ENCODE measurements around the gene SLC22A14. TPM values are rescaled to one million over a fixed set of nuclear protein-coding genes. Genes with fewer than 3 reads are reported as not detected.

SLC22A14 gene
- polyA plus RNA-seq, 1 donor: 0.13 TPM

GRCh38 chr3:38268522-38268921 is 13.6 kb upstream of the SLC22A14 start:
- Histone ChIP-seq H3K4me3 (ENCODE audit: low read length) (no peak overlapping the region), H3K4me1 (ENCODE audit: control insufficient read depth, insufficient read depth, low read length) (no peaks in the 10 kb centered on the region), H3K27me3 (ENCODE audit: control insufficient read depth, insufficient read depth, low read length) (no peaks in the 10 kb centered on the region), H3K9me3 (ENCODE audit: control insufficient read depth, low read depth, low read length) (no peaks in the 10 kb centered on the region), H3K27ac (ENCODE audit: low read length) (no peak overlapping the region), H3K36me3 (ENCODE audit: control insufficient read depth, insufficient read depth, low read length) (no peaks in the 10 kb centered on the region)
- WGBS (ENCODE audit: insufficient coverage, low lambda C conversion rate): no CpG with 5 or more reads among the region's 1 CpG
- no peak for DNase-seq

- no peaks in the 10 kb centered on the region for H3K4me1 ChIP-seq (ENCODE audit: control insufficient read depth, insufficient read depth, low read length)
- no peaks in the 10 kb centered on the region for H3K9me3 ChIP-seq (ENCODE audit: control insufficient read depth, low read depth, low read length)
- no CpG with 5 or more reads among the region's 3 CpGs for WGBS (ENCODE audit: insufficient coverage, low lambda C conversion rate)
- H3K36me3 ChIP-seq (ENCODE audit: control insufficient read depth, insufficient read depth, low read length): no peaks in the 10 kb centered on the region
- no peak for DNase-seq
- no peak overlapping the region for H3K4me3 ChIP-seq (ENCODE audit: low read length)
- H3K27me3 ChIP-seq (ENCODE audit: control insufficient read depth, insufficient read depth, low read length): no peaks in the 10 kb centered on the region
- no peak overlapping the region for H3K27ac ChIP-seq (ENCODE audit: low read length)
Observed at GRCh38 chr3:38270606-38271005, 11.5 kb upstream of the SLC22A14 start.

DNA sequence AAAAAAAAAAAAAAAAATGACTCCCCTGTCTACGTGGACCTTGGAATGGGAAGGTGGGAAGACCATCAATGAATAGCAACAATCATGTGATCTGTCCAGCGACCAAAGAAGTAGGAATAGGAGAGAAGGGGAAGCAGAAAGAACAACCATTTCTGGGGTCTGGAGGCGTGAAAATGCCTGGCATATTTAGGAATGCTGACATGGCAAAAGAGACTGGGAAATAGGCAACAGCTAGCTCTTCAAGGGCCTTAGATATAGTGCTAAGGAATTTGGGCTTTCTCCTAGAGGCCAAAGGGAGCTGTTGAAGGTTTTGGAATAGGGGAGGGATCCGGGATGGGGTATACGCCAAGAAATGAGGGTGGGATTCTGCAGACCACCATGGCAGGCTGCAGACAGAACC is 10.5 kb upstream of the SLC22A14 start:
- H3K27ac ChIP-seq (ENCODE audit: low read length): no peak overlapping the region
- WGBS (ENCODE audit: insufficient coverage, low lambda C conversion rate): 92% methylated on average over 2 of the region's 5 CpGs
- DNase-seq: no peak
- no peaks in the 10 kb centered on the region for H3K4me1 ChIP-seq (ENCODE audit: control insufficient read depth, insufficient read depth, low read length)
- H3K27me3 ChIP-seq (ENCODE audit: control insufficient read depth, insufficient read depth, low read length): no peaks in the 10 kb centered on the region
- H3K36me3 ChIP-seq (ENCODE audit: control insufficient read depth, insufficient read depth, low read length): no peaks in the 10 kb centered on the region
- H3K9me3 ChIP-seq (ENCODE audit: control insufficient read depth, low read depth, low read length): no peaks in the 10 kb centered on the region
- no peak overlapping the region for H3K4me3 ChIP-seq (ENCODE audit: low read length)

GRCh38 chr3:38274864-38275649 is 7.0 kb upstream of the SLC22A14 start:
- no peaks in the 10 kb centered on the region for H3K36me3 ChIP-seq (ENCODE audit: control insufficient read depth, insufficient read depth, low read length)
- no peaks in the 10 kb centered on the region for H3K27me3 ChIP-seq (ENCODE audit: control insufficient read depth, insufficient read depth, low read length)
- no peaks in the 10 kb centered on the region for H3K4me1 ChIP-seq (ENCODE audit: control insufficient read depth, insufficient read depth, low read length)
- WGBS (ENCODE audit: insufficient coverage, low lambda C conversion rate): no CpG with 5 or more reads among the region's 21 CpGs
- no peak overlapping the region for H3K27ac ChIP-seq (ENCODE audit: low read length)
- no peak overlapping the region for H3K4me3 ChIP-seq (ENCODE audit: low read length)
- no peak for DNase-seq
- H3K9me3 ChIP-seq (ENCODE audit: control insufficient read depth, low read depth, low read length): no peaks in the 10 kb centered on the region

DNA sequence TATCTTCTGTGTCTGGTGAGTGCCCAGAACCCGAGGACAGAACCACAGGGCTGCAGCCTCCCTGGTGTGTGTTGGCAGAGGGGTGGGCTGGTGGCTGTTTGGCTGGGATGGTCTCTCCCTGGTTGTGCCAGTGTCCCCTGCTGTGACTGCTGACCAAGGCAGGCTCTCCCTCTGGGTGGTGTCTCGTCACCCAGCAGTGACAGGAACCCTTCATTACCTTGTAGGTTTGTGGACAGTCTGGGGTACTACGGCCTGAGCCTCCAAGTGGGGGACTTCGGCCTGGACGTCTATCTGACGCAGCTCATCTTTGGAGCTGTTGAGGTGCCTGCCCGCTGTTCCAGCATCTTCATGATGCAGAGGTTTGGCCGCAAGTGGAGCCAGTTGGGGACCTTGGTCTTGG is 6.4 kb upstream of the SLC22A14 start:
- Histone ChIP-seq H3K9me3 (ENCODE audit: control insufficient read depth, low read depth, low read length) (no peaks in the 10 kb centered on the region), H3K4me1 (ENCODE audit: control insufficient read depth, insufficient read depth, low read length) (no peaks in the 10 kb centered on the region), H3K36me3 (ENCODE audit: control insufficient read depth, insufficient read depth, low read length) (no peaks in the 10 kb centered on the region), H3K27ac (ENCODE audit: low read length) (no peak overlapping the region), H3K27me3 (ENCODE audit: control insufficient read depth, insufficient read depth, low read length) (no peaks in the 10 kb centered on the region), H3K4me3 (ENCODE audit: low read length) (no peak overlapping the region)
- DNase-seq: no peak
- 80% methylated on average over 2 of the region's 8 CpGs for WGBS (ENCODE audit: insufficient coverage, low lambda C conversion rate)

DNA sequence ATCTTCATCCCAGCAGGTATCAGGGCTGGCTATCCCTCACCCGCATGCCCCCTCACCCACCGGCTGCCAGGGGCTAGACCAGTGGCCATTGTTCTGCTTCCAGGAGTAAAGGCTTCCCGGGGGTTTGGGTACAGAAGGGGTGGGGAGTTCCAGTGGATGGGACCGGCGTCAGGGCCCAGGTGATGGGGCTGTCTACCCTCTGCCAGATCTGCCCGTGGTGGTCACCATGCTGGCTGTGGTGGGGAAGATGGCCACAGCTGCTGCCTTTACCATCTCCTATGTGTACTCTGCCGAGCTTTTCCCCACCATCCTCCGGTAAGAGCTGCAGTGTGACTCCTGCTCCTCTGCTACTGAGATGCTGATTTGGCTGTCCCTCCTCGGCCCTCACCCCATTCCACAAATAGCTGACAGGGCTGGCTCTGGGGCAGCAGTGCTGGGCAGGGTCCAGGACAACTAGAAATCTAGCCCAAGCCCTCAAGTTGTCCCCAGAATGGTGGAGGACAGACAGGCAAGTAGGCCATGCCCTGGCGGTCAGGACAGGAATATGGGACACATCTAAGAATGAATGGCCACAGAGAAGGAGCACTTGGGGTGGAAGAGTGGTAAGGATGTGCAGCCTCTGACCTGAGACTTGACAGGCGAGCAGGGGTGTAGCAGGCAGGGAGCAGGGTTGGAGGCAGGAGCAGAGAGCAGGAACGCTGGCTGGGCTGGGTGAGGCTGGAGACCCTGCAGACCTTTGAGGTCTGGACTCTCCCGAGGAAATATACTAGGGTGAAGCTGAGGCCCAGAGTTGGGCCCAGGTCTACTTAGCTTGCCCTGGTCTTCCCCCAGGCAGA is 5.8 kb upstream of the SLC22A14 start:
- no peaks in the 10 kb centered on the region for H3K27me3 ChIP-seq (ENCODE audit: control insufficient read depth, insufficient read depth, low read length)
- DNase-seq: no peak
- H3K4me3 ChIP-seq (ENCODE audit: low read length): no peak overlapping the region
- H3K9me3 ChIP-seq (ENCODE audit: control insufficient read depth, low read depth, low read length): no peaks in the 10 kb centered on the region
- no peaks in the 10 kb centered on the region for H3K4me1 ChIP-seq (ENCODE audit: control insufficient read depth, insufficient read depth, low read length)
- H3K27ac ChIP-seq (ENCODE audit: low read length): no peak overlapping the region
- no CpG with 5 or more reads among the region's 13 CpGs for WGBS (ENCODE audit: insufficient coverage, low lambda C conversion rate)
- no peaks in the 10 kb centered on the region for H3K36me3 ChIP-seq (ENCODE audit: control insufficient read depth, insufficient read depth, low read length)

GRCh38 chr3:38276917-38277630 is 5.0 kb upstream of the SLC22A14 start:
- no peaks in the 10 kb centered on the region for H3K27me3 ChIP-seq (ENCODE audit: control insufficient read depth, insufficient read depth, low read length)
- no peak overlapping the region for H3K4me3 ChIP-seq (ENCODE audit: low read length)
- H3K36me3 ChIP-seq (ENCODE audit: control insufficient read depth, insufficient read depth, low read length): no peaks in the 10 kb centered on the region
- no CpG with 5 or more reads among the region's 13 CpGs for WGBS (ENCODE audit: insufficient coverage, low lambda C conversion rate)
- no peak for DNase-seq
- H3K9me3 ChIP-seq (ENCODE audit: control insufficient read depth, low read depth, low read length): no peaks in the 10 kb centered on the region
- H3K4me1 ChIP-seq (ENCODE audit: control insufficient read depth, insufficient read depth, low read length): no peaks in the 10 kb centered on the region
- H3K27ac ChIP-seq (ENCODE audit: low read length): no peak overlapping the region

GRCh38 chr3:38278841-38279240 is 3.3 kb upstream of the SLC22A14 start:
- Histone ChIP-seq H3K36me3 (ENCODE audit: control insufficient read depth, insufficient read depth, low read length) (no peaks in the 10 kb centered on the region), H3K4me1 (ENCODE audit: control insufficient read depth, insufficient read depth, low read length) (no peaks in the 10 kb centered on the region), H3K27ac (ENCODE audit: low read length) (no peak overlapping the region), H3K9me3 (ENCODE audit: control insufficient read depth, low read depth, low read length) (no peaks in the 10 kb centered on the region), H3K4me3 (ENCODE audit: low read length) (no peak overlapping the region), H3K27me3 (ENCODE audit: control insufficient read depth, insufficient read depth, low read length) (no peaks in the 10 kb centered on the region)
- WGBS (ENCODE audit: insufficient coverage, low lambda C conversion rate): no CpG with 5 or more reads among the region's 5 CpGs
- no peak for DNase-seq

DNA sequence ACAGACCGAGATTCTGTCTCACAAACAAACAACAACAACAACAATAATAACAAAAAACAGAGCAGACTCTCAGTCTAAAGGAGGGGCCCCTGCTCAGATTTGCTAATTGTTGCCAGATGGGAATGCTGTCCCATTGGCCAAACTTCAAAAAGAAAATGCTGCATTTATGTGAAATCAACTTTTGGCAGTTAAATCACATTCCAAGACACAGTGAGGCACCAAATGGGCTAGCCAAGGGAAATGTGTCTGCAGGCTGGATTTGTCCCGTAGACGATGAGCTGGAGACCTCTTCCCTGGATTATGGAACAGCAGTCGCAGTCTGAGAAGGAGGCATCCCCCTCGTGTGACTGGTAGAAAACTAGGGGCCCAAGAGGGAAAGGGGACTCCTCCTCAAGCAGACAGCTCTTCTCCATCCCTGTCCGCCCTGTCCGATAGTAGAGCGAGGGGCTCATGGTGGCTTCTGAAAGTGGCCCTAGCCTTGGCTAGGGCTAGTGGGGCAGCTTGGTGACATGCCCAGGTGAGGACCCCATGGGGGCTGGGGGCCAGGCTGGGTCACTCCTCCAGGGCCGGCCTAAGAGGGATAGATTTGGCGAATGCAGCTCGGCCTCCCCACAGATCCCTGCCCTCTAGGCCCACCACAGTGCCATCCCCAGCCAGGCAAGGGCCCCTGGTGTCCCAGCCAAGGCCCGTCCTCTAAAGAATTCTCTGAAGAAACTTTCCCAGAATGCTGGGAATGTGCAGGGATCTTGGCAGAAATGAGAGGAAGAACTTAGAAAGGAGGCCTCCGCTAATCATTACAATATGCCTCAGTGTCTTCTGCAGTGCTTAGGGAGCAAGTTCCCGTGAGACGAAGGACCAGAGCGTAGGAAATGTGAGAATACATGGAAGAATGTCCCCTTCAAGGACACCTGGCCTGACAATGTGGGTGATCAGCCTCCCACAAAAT is 2.0 kb downstream of the SLC22A14 start:
- DNase-seq: no peak
- Histone ChIP-seq H3K9me3 (ENCODE audit: control insufficient read depth, low read depth, low read length) (no peaks in the 10 kb centered on the region), H3K27me3 (ENCODE audit: control insufficient read depth, insufficient read depth, low read length) (no peaks in the 10 kb centered on the region), H3K4me1 (ENCODE audit: control insufficient read depth, insufficient read depth, low read length) (no peaks in the 10 kb centered on the region), H3K27ac (ENCODE audit: low read length) (no peak overlapping the region), H3K4me3 (ENCODE audit: low read length) (no peak overlapping the region), H3K36me3 (ENCODE audit: control insufficient read depth, insufficient read depth, low read length) (no peaks in the 10 kb centered on the region)
- WGBS (ENCODE audit: insufficient coverage, low lambda C conversion rate): 100% methylated on average over 2 of the region's 16 CpGs

Measured in large intestine (tissue), 3 donors.